Measurements from ENCODE around the gene C12orf43. TPM values are rescaled to one million over a fixed set of nuclear protein-coding genes. Genes with fewer than 3 reads are reported as not detected.

C12orf43 gene
- polyA plus RNA-seq, 10 donors, result 8.7 to 12.9 (median 10.7) TPM

- no peak for DNase-seq
Observed at GRCh38 chr12:120979862-120980696, 36.2 kb downstream of the C12orf43 start.

GRCh38 chr12:120979220-120979861 lies 36.9 kb downstream of the C12orf43 start:
- no peak for DNase-seq

GRCh38 chr12:120978296-120979219 lies 37.7 kb downstream of the C12orf43 start, which contains the start of gene HNF1A:
Gene HNF1A, plus strand, starts transcription at chr12:120978543. Its CDS starts 226 bp downstream, at chr12:120978769.
- no peak for DNase-seq

- no peak for DNase-seq
Observed at GRCh38 chr12:120977531-120978295, 38.6 kb downstream of the C12orf43 start.

GRCh38 chr12:120972870-120973543 lies 43.3 kb downstream of the C12orf43 start:
- no peak for DNase-seq

GRCh38 chr12:120971299-120972180 lies 44.7 kb downstream of the C12orf43 start:
- DNase-seq, result peak; percentile 41 to 76 (median 49)

- peak in 1 of 3 donors; percentile 10 for DNase-seq
Observed at GRCh38 chr12:120970310-120970709, 46.0 kb downstream of the C12orf43 start.

- no peak for DNase-seq
Observed at GRCh38 chr12:120965534-120966091, 50.7 kb downstream of the C12orf43 start.

- no peak for DNase-seq
Observed at GRCh38 chr12:120964298-120964697, 52.0 kb downstream of the C12orf43 start.

- DNase-seq, result no peak
Observed at GRCh38 chr12:120962532-120963020, 53.7 kb downstream of the C12orf43 start.

GRCh38 chr12:120961604-120962531 lies 54.4 kb downstream of the C12orf43 start:
- DNase-seq, result peak in 1 of 3 donors; percentile 49

- DNase-seq, result no peak
Observed at GRCh38 chr12:120960657-120961056, 55.6 kb downstream of the C12orf43 start.

- no peak for DNase-seq
Observed at GRCh38 chr12:120959111-120959878, 57.0 kb downstream of the C12orf43 start.

- DNase-seq, result no peak
Observed at GRCh38 chr12:120956579-120957300, 59.5 kb downstream of the C12orf43 start.

GRCh38 chr12:120955232-120955631 lies 61.1 kb downstream of the C12orf43 start:
- no peak for DNase-seq

- DNase-seq, result no peak
Observed at GRCh38 chr12:120950807-120951206, 65.5 kb downstream of the C12orf43 start.

All from muscle of back (tissue), 11 donors.